Upper lobe of left lung (tissue), 6 donors: ENCODE data around the gene TNFAIP8L2. TPM values are rescaled to one million over a fixed set of nuclear protein-coding genes. Genes with fewer than 3 reads are reported as not detected.
"Not testable (repeated sequence)": the region's sequence is repeated elsewhere in the genome, so short reads cannot be mapped to it uniquely, and the experiment has no call there.

Experiments
- ATAC-seq, 2 donors: fragments of 200-7000 bp; cut with Tn5 transposase; one replicate each; pipeline ENCODE4 v1.9.1; 2022; ENCODE audit warnings: mild to moderate bottlenecking in 2 of 2, moderate library complexity in 2 of 2; ENCODE audit not compliant: low FRiP score in 2 of 2
- DNase-seq, 2 donors: peaks; one replicate each; pipeline ENCODE4 v3.0.0-alpha.2; 2019 to 2020
- H3K27ac ChIP-seq, 4 donors: fragments of 200-600 bp; sonication (generic); one replicate each; pipeline ENCODE4 v1.5.1; 2016 to 2019
- H3K27me3 ChIP-seq, 4 donors: fragments of 200-600 bp; sonication (generic); one replicate each; pipeline ENCODE4 v1.5.1; 2017 to 2019
- H3K36me3 ChIP-seq, 4 donors: fragments of 200-600 bp; sonication (generic); one replicate each; pipeline ENCODE4 v1.5.1; 2016 to 2019
- H3K4me1 ChIP-seq, 4 donors: fragments of 200-600 bp; sonication (generic); one replicate each; pipeline ENCODE4 v1.5.1; 2018 to 2019
- H3K4me3 ChIP-seq, 4 donors: fragments of 200-600 bp; sonication (generic); one replicate each; pipeline ENCODE4 v1.5.1; 2017 to 2019; ENCODE audit warnings: mild to moderate bottlenecking in 2 of 4, moderate library complexity in 1 of 4
- H3K9me3 ChIP-seq, 4 donors: fragments of 200-600 bp; sonication (generic); one replicate each; pipeline ENCODE4 v1.5.1; 2018 to 2019
- EP300 ChIP-seq, 4 donors: sonication (generic); formaldehyde crosslinking; IDR thresholded peaks; one replicate each; pipeline ENCODE4 v1.5.1; 2017; ENCODE audit warnings: antibody characterized with exemption in 4 of 4, control low read depth in 2 of 4
- POLR2A ChIP-seq, 4 donors: fragments of 450-650 bp; IDR thresholded peaks; one replicate each; pipeline ENCODE4 v1.5.1; 2016 to 2017; ENCODE audit warnings: antibody characterized with exemption in 4 of 4, mild to moderate bottlenecking in 2 of 4
- POLR2AphosphoS5 ChIP-seq, 2 donors: sonication (generic); formaldehyde crosslinking; IDR thresholded peaks; one replicate each; pipeline ENCODE4 v1.5.1; 2017; ENCODE audit warnings: antibody characterized with exemption in 2 of 2
- WGBS, 2 donors: methylation state at CpG; one replicate each; pipeline ENCODE4 v1.1.5; 2017 to 2018; 5-methylcytosine and 5-hydroxymethylcytosine counted together
- total RNA-seq, 6 donors: library from RNA; depleted of rRNA in 4 of 6; stranded (reverse); fragments of >200 nt in 4 of 6; gene quantifications; one replicate each; pipeline versions ENCODE4 v1.1.0 to v1.2.1, GENCODE V29; 2016 to 2021
- TF ChIP-seq, protein P1 (sequence below), 6 experiments: fragments of 450-650 bp in 4 of 6; fragments of 200-600 bp in 2 of 6; sonication (generic) in 2 of 6; IDR thresholded peaks; one replicate each; pipeline ENCODE4 v1.5.1; 2016 to 2019; ENCODE audit warnings: antibody characterized with exemption in 6 of 6
- donor health status: DM: no; HTN: no; CAD: no; lungs with moderate emphysema.
- donor health status: DM: no; HTN: yes; CAD: no; lungs with severe emphysema.

TNFAIP8L2 gene
- total RNA-seq, 6 donors from 2014 or later, result 7.4 to 19.1 (median 15.8) TPM

DNA sequence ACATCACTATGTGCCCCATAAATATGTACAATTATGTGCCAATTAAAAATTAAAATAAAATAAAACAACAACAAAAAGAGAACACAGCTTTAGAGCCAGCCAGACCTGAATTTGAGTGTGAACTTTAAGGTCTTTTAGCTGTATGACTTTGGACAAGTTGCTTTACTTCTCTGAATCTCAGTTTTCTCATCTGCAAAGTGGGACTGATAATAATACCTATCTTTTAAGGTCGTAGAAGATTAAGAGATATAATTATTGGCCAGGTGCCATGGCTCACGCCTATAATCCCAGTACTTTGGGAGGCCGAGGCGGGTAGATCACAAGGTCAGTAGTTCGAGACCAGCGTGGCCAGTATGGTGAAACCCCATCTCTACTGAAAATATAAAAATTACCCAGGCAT is 36.9 kb downstream of the TNFAIP8L2 start:
- 64 to 79% methylated on average over 6 of the region's 6 CpGs for WGBS, 2 donors
- DNase-seq (no peak), ATAC-seq (no peak)
- TF ChIP-seq EP300 (IDR thresholded peaks at IDR 0.05) (no peak), POLR2A (IDR thresholded peaks at IDR 0.05) (no peak), POLR2AphosphoS5 (IDR thresholded peaks at IDR 0.05) (no peak)
- TF ChIP-seq, protein P1, sequence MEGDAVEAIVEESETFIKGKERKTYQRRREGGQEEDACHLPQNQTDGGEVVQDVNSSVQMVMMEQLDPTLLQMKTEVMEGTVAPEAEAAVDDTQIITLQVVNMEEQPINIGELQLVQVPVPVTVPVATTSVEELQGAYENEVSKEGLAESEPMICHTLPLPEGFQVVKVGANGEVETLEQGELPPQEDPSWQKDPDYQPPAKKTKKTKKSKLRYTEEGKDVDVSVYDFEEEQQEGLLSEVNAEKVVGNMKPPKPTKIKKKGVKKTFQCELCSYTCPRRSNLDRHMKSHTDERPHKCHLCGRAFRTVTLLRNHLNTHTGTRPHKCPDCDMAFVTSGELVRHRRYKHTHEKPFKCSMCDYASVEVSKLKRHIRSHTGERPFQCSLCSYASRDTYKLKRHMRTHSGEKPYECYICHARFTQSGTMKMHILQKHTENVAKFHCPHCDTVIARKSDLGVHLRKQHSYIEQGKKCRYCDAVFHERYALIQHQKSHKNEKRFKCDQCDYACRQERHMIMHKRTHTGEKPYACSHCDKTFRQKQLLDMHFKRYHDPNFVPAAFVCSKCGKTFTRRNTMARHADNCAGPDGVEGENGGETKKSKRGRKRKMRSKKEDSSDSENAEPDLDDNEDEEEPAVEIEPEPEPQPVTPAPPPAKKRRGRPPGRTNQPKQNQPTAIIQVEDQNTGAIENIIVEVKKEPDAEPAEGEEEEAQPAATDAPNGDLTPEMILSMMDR (IDR thresholded peaks at IDR 0.05), result no peak
- peaks cover 18 to 40% (median 26%) of the 10 kb centered on the region in 4 donors for H3K4me1 ChIP-seq
- no peak overlapping the region for H3K27ac ChIP-seq
- no peaks in the 10 kb centered on the region for H3K36me3 ChIP-seq
- no peaks in the 10 kb centered on the region for H3K9me3 ChIP-seq
- no peaks in the 10 kb centered on the region for H3K27me3 ChIP-seq
- no peak overlapping the region for H3K4me3 ChIP-seq

DNA sequence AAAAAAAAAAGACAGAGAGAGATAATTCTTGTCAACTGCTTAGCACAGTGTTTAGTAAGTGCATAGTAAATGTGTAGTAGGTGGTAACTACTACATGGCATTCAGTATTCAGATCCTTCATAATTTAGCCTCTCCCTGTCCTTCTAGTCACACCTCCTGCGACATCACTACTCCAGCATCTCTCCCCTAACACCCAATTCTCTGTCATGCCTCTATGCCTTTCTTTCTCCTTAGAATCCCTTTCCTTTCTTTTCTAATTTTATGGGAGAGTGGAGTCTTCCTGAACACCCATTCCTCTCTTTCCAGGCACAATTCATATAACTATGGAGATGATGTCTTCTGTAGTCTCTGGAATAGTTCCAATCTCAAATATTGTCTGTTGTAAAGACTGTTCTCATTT is 37.4 kb downstream of the TNFAIP8L2 start:
- Histone ChIP-seq H3K4me1 (peaks cover 12 to 35% (median 20%) of the 10 kb centered on the region in 4 donors), H3K27ac (peak overlapping the region in 1 of 4 donors; percentile 77), H3K36me3 (no peaks in the 10 kb centered on the region), H3K9me3 (no peaks in the 10 kb centered on the region), H3K27me3 (no peaks in the 10 kb centered on the region), H3K4me3 (no peak overlapping the region)
- ATAC-seq (no peak), DNase-seq (no peak)
- TF ChIP-seq, protein P1 (IDR thresholded peaks at IDR 0.05), result no peak
- WGBS, 2 donors, result 77 to 95% methylated on average over 1 of the region's 1 CpG

DNA sequence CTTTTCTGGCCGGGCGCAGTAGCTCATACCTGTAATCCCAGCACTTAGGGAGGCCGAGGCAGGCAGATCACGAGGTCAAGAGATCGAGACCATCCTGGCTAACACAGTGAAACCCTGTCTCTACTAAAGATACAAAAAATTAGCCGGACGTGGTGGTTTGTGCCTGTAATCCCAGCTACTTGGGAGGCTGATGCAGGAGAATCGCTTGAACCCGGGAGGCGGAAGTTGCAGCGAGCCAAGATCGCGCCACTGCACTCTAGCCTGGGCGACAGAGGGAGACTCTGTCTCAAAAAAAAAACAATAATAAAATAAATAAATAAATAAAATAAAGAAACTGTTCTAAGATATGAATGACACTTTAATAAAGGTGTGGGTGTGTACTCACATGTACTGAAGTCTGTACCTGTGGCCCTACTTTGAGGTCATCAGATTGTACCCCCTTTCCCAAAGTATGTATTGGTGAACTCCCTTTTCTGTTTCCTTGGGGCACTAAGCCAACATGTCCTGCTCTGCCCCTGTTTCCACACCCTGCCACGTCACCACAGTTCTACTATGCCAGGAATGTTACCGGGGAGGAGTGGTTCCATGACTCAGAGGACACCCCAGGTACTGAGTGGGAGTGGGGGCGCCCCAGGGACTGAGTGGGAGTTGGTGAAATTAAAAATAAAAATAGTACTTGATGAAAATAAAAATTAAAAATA is 38.6 kb downstream of the TNFAIP8L2 start:
- H3K27me3 ChIP-seq, H3K36me3 ChIP-seq, H3K9me3 ChIP-seq: not testable (repeated sequence)
- DNase-seq (peak in 1 of 2 donors; percentile 85), ATAC-seq (peak; percentile 46 to 65)
- Histone ChIP-seq H3K4me3 (peak overlapping the region in 2 of 4 donors; percentile 14 to 25), H3K4me1 (peaks cover 12 to 37% (median 23%) of the 10 kb centered on the region in 4 donors), H3K27ac (peak overlapping the region; percentile 69 to 77 (median 76))
- TF ChIP-seq POLR2AphosphoS5 (IDR thresholded peaks at IDR 0.05), result peak; percentile 61 to 72
- peak in 2 of 4 donors; percentile 42 to 83 for TF ChIP-seq EP300 (IDR thresholded peaks at IDR 0.05)
- WGBS, 2 donors, result 71 to 72% methylated on average over 17 of the region's 17 CpGs

DNA sequence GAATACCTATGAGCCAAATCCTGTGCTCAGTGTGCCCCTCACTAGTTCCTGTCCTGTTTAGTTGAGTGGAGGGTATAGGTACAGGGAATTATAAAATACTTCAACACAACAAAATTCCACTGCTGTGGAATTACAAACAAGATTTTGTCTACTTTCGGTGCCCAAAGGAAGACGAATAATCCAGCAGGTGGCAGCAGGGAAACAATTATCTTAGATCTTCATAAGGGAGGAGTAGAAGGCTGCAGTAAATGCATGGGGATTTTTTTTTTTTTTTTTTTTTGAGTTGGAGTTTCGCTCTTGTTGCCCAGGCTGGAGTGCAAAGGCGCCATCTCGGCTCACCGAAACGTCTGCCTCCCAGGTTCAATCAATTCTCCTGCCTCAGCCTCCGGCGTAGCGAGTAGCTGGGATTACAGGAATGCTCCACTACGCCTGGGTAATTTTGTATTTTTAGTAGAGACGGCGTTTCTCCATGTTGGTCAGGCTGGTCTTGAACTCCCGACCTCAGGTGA is 39.9 kb downstream of the TNFAIP8L2 start:
- Histone ChIP-seq H3K27ac (peak overlapping the region; percentile 69 to 77 (median 76)), H3K4me3 (peak overlapping the region in 2 of 4 donors; percentile 16 to 25), H3K36me3 (no peaks in the 10 kb centered on the region), H3K27me3 (no peaks in the 10 kb centered on the region), H3K4me1 (peaks cover 26 to 43% (median 33%) of the 10 kb centered on the region in 4 donors), H3K9me3 (no peaks in the 10 kb centered on the region)
- DNase-seq, result peak in 1 of 2 donors; percentile 58
- TF ChIP-seq, protein P1 (IDR thresholded peaks at IDR 0.05), result peak in 5 of 6 experiments; percentile 30 to 62 (median 51)
- TF ChIP-seq POLR2A (IDR thresholded peaks at IDR 0.05) (no peak), EP300 (IDR thresholded peaks at IDR 0.05) (no peak)
- peak in 1 of 2 donors; percentile 53 for ATAC-seq
- WGBS, 2 donors, result 41 to 44% methylated on average over 13 to 14 of the region's 14 CpGs

DNA sequence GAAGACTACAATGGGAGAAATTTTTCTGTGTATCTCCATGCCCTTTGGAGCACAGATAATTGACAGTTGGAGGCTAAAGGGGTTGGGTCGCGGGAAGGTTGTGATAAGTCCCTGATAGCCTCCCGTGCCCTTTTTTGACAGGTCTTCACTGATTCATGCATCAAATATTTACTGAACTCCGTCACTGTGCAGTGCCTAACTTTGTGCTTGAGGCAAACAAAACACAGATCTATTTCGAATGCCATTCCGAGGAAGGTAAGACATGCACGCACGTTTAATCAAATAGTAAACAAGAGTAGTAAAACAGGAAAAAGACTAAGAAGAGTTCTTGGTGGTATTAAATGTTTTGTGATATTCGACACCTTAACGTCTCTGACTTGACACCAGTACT is 41.4 kb downstream of the TNFAIP8L2 start:
- TF ChIP-seq, protein P1 (IDR thresholded peaks at IDR 0.05), result no peak
- TF ChIP-seq POLR2AphosphoS5 (IDR thresholded peaks at IDR 0.05), result no peak
- TF ChIP-seq EP300 (IDR thresholded peaks at IDR 0.05), result no peak
- no peak for TF ChIP-seq POLR2A (IDR thresholded peaks at IDR 0.05)
- 12 to 13% methylated on average over 10 of the region's 10 CpGs for WGBS, 2 donors
- H3K36me3 ChIP-seq, result peaks cover 2 to 7% (median 5%) of the 10 kb centered on the region in 4 donors
- H3K4me3 ChIP-seq, result peak overlapping the region in 3 of 4 donors; percentile 63 to 76 (median 70)
- peaks cover 36 to 56% (median 44%) of the 10 kb centered on the region in 4 donors for H3K4me1 ChIP-seq
- ATAC-seq (no peak), DNase-seq (no peak)
- H3K9me3 ChIP-seq, result no peaks in the 10 kb centered on the region
- no peaks in the 10 kb centered on the region for H3K27me3 ChIP-seq
- peak overlapping the region; percentile 90 to 93 (median 92) for H3K27ac ChIP-seq
